Cardiac muscle cell (in vitro differentiated cells and primary cell): ENCODE data around the gene CD47. TPM values are rescaled to one million over a fixed set of nuclear protein-coding genes. Genes with fewer than 3 reads are reported as not detected.
A peak's percentile ranks its signal among the peaks of the same experiment; 100 is the strongest.

ENCODE experiments used
- DNase-seq, 2 donors: peaks; one replicate each; pipeline versions ENCODE4 v3.0.0 to v3.0.0-alpha.2; 2010 to 2017; ENCODE audit warnings: low read depth in 1 of 2, low spot score in 1 of 2
- H3K27ac ChIP-seq: fragments of 200-600 bp; sonication (generic); 2 replicates; pipeline ENCODE4 v1.5.1; 2016
- H3K27me3 ChIP-seq: fragments of 200-600 bp; sonication (generic); 2 replicates; pipeline ENCODE4 v1.6.0; 2016; ENCODE audit warnings: control low read depth
- H3K36me3 ChIP-seq: fragments of 200-600 bp; sonication (generic); 2 replicates; pipeline ENCODE4 v1.5.1; 2016; ENCODE audit warnings: control low read depth
- H3K4me1 ChIP-seq: fragments of 200-600 bp; sonication (generic); 2 replicates; pipeline ENCODE4 v1.8.1; 2017; ENCODE audit warnings: low read depth, mild to moderate bottlenecking, mixed run types
- H3K4me3 ChIP-seq: fragments of 200-600 bp; sonication (generic); 2 replicates; pipeline ENCODE4 v1.5.1; 2016; ENCODE audit warnings: mild to moderate bottlenecking
- H3K9me3 ChIP-seq: fragments of 200-600 bp; sonication (generic); 2 replicates; pipeline ENCODE4 v1.5.1; 2017; ENCODE audit warnings: low read depth, mild to moderate bottlenecking, control low read depth
- CTCF ChIP-seq: IDR thresholded peaks from 2 replicates; pipeline ENCODE4 v1.5.1; 2012; ENCODE audit warnings: low read depth, mild to moderate bottlenecking, low read length
- polyA plus RNA-seq: library from polyadenylated mRNA; unstranded; fragments of >200 nt; fragmentation: Nextera tagmentation; extraction: Ambion mirVana; gene quantifications from 2 replicates; pipeline ENCODE4 v1.2.1, GENCODE V29; 2016
- total RNA-seq: library from RNA; depleted of rRNA; stranded (reverse); fragments of >200 nt; gene quantifications from 2 replicates; pipeline ENCODE4 v1.2.3, GENCODE V29; 2016

CD47 gene
- total and polyA plus RNA-seq, 2 experiments from 2014 or later: 33.2 to 34.9 TPM

GRCh38 chr3:108089579-108089978 is 1.3 kb downstream of the CD47 start:
- H3K27ac ChIP-seq: no peak overlapping the region
- H3K9me3 ChIP-seq: no peaks in the 10 kb centered on the region
- no peak for TF ChIP-seq CTCF
- DNase-seq: peak in 1 of 2 donors; percentile 11
- H3K4me1 ChIP-seq: no peaks in the 10 kb centered on the region
- peaks cover 29% of the 10 kb centered on the region for H3K27me3 ChIP-seq
- H3K4me3 ChIP-seq: peak overlapping the region; percentile 53
- no peaks in the 10 kb centered on the region for H3K36me3 ChIP-seq

- Histone ChIP-seq H3K9me3 (no peaks in the 10 kb centered on the region), H3K4me1 (no peaks in the 10 kb centered on the region), H3K4me3 (no peak overlapping the region), H3K36me3 (no peaks in the 10 kb centered on the region), H3K27me3 (peaks cover 29% of the 10 kb centered on the region), H3K27ac (no peak overlapping the region)
- no peak for TF ChIP-seq CTCF
- peak in 1 of 2 donors; percentile 17 for DNase-seq
Measured at GRCh38 chr3:108088697-108089096, 2.1 kb downstream of the CD47 start.

- no peak overlapping the region for H3K27ac ChIP-seq
- DNase-seq: no peak
- no peaks in the 10 kb centered on the region for H3K9me3 ChIP-seq
- H3K4me1 ChIP-seq: no peaks in the 10 kb centered on the region
- peaks cover 29% of the 10 kb centered on the region for H3K27me3 ChIP-seq
- H3K36me3 ChIP-seq: no peaks in the 10 kb centered on the region
- no peak for TF ChIP-seq CTCF
- H3K4me3 ChIP-seq: no peak overlapping the region
Measured at GRCh38 chr3:108088146-108088545, 2.7 kb downstream of the CD47 start.

GRCh38 chr3:108086653-108087052 is 4.2 kb downstream of the CD47 start:
- TF ChIP-seq CTCF: no peak
- peaks cover 15% of the 10 kb centered on the region for H3K27me3 ChIP-seq
- H3K27ac ChIP-seq: no peak overlapping the region
- no peaks in the 10 kb centered on the region for H3K36me3 ChIP-seq
- DNase-seq: no peak
- H3K9me3 ChIP-seq: no peaks in the 10 kb centered on the region
- no peaks in the 10 kb centered on the region for H3K4me1 ChIP-seq
- H3K4me3 ChIP-seq: no peak overlapping the region

GRCh38 chr3:108085810-108086350 is 5.0 kb downstream of the CD47 start:
- H3K27me3 ChIP-seq: peaks cover 9% of the 10 kb centered on the region
- no peak for TF ChIP-seq CTCF
- H3K4me1 ChIP-seq: no peaks in the 10 kb centered on the region
- peak in 1 of 2 donors; percentile 13 for DNase-seq
- H3K27ac ChIP-seq: no peak overlapping the region
- no peaks in the 10 kb centered on the region for H3K9me3 ChIP-seq
- no peak overlapping the region for H3K4me3 ChIP-seq
- no peaks in the 10 kb centered on the region for H3K36me3 ChIP-seq
